Putamen (tissue), 1 donor: Measurements from ENCODE around the gene CCDC110.
"Not testable (repeated sequence)": the region's sequence is repeated elsewhere in the genome, so short reads cannot be mapped to it uniquely, and the experiment has no call there.

ENCODE experiments used
- DNase-seq: peaks from one replicate; pipeline ENCODE4 v3.0.0-alpha.2; 2016; ENCODE audit warnings: low spot score

The CCDC110 gene

DNA sequence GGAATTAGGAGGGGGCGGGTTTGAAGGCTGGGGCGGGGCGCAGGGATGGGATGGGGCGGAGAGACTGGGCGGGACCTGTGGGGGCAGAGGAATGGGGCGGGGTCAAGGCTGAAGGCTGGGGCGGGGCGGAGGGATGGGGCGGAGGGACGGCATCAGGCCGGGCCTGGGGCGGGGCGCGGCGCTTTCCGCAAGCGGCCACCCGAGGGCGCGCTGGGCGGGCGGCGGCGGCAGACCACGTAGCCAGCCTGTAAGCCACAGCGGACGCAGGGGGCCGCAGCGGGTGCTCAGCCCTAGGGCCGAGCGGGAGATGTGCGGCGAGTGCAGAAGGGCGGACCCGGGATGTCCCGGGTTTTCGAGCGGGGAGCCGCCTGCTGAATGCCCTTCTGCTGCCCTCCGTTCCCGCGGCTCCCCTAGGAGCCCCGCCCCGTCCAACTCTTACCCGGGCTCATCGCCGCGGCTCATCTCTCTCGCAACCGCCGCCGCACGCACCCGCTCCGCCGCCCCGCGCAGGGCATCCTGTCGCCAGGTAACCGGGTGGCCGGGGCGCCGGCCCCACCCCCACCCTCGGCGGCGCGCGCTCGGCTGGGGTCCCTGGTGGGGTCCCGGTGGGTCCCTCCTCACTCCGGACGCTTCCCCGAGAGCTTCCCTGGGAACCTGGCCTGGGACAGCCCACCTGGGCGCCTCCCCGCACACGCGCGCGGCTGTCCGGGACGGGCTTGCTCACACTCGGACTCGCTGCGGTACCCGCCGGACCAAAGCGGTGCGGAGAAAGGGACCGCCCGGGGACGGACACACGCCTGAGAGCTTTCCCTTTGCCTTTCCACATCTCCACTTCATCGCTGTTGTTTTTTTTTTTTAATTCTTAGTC lies at the start of gene CCDC110:
Gene CCDC110 (minus strand): TSS at position 499 of the 868 bp plus-strand sequence. CDS start 50 bp downstream, at position 449.
- DNase-seq, result peak; percentile 98

- DNase-seq, result no peak
These were observed 48.6 kb upstream of the CCDC110 start for GRCh38 chr4:185520119-185520518.

- no peak for DNase-seq
These were observed 47.0 kb upstream of the CCDC110 start for GRCh38 chr4:185518494-185518893.

- no peak for DNase-seq
These were observed 46.5 kb upstream of the CCDC110 start for GRCh38 chr4:185518069-185518468.

- no peak for DNase-seq
These were observed 43.7 kb upstream of the CCDC110 start for GRCh38 chr4:185515248-185515647.

- no peak for DNase-seq
These were observed 42.7 kb upstream of the CCDC110 start for GRCh38 chr4:185514182-185514697.

- no peak for DNase-seq
These were observed 42.1 kb upstream of the CCDC110 start for GRCh38 chr4:185513489-185514181.

- DNase-seq, result no peak
These were observed 41.0 kb upstream of the CCDC110 start for GRCh38 chr4:185512516-185512915.

- not testable (repeated sequence) for DNase-seq
These were observed 39.7 kb upstream of the CCDC110 start for GRCh38 chr4:185511243-185511642.

DNA sequence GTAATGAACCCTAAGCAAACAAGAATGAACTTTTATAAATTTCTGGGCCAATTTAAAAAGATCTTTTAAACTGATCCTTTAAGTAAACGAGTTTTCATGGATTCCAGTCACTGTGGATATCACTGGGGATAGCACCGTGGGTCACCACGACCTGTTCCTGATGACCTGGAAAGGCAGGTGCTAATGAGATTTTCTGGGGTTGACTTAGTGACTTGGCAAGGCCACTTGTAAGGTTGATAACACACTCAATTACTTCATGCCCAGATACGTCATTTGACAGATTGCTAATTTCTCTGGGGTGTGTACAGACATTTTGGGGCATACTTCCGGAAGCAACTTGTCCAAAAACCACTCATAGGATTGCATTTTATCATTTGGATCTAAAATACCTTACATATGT lies 39.3 kb upstream of the CCDC110 start:
- no peak for DNase-seq

DNA sequence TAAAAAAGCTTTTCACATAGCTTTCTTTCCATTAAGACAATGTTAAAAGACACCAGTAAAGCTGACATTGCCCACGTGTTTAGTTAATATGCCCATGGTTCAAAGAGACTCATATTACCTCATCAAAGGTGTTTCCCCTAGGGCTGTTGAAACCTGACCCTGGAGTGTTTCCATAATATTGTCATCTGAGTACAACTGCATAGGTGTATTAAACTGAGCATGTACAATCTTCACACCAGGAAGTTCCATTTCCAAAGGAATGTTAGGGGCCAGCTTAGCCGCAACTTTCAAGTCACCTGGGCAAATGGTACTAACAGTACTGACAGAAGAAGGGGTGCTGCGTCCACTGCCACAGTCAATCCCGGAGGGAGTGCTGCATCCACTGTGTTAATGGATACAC lies 36.6 kb upstream of the CCDC110 start:
- no peak for DNase-seq

GRCh38 chr4:185506422-185506821 lies 34.9 kb upstream of the CCDC110 start:
- no peak for DNase-seq

- DNase-seq, result no peak
These were observed 32.8 kb upstream of the CCDC110 start for GRCh38 chr4:185504098-185505047.

GRCh38 chr4:185502386-185502785 lies 30.9 kb upstream of the CCDC110 start:
- DNase-seq, result no peak

- DNase-seq, result no peak
These were observed 29.0 kb upstream of the CCDC110 start for GRCh38 chr4:185500576-185500975.

DNA sequence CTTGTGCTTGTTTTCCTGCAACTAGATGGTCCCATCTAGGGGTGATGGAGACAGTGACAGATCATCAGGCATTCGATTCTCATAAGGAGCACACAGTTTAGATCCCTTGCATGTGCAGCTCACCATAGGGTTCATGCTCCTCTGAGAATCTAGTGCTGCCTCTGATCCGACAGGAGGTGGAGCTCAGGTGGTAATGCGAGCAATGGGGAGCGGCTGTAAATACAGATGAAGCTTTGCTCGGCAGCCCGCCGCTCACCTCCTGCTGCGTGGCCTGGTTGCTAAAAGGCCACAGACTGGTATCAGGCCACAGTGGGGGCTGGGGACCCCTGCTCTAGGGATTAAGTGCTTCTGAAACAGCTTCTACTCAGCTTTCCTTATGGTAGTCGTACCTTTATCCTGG lies 28.5 kb upstream of the CCDC110 start:
- DNase-seq, result no peak

DNA sequence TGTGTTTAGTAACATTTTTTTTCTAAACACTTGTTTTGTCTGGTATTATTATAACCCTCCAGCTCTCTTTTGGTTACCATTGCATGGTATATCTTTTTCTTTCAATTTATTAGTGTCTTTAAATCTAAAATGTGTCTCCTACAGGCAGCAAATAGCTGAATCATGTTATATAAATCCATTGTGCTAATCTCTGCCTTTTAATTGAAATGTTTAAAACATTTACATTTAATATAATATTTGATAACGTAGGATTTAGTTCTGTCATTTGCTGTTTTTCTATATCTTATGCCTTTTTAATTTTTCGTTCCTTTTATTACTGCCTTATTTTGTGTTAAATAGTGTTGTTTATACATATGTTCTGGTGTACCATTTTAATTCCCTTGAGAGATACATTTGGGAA lies 17.1 kb upstream of the CCDC110 start:
- DNase-seq, result no peak

GRCh38 chr4:185481401-185481800 lies 9.9 kb upstream of the CCDC110 start:
- no peak for DNase-seq

DNA sequence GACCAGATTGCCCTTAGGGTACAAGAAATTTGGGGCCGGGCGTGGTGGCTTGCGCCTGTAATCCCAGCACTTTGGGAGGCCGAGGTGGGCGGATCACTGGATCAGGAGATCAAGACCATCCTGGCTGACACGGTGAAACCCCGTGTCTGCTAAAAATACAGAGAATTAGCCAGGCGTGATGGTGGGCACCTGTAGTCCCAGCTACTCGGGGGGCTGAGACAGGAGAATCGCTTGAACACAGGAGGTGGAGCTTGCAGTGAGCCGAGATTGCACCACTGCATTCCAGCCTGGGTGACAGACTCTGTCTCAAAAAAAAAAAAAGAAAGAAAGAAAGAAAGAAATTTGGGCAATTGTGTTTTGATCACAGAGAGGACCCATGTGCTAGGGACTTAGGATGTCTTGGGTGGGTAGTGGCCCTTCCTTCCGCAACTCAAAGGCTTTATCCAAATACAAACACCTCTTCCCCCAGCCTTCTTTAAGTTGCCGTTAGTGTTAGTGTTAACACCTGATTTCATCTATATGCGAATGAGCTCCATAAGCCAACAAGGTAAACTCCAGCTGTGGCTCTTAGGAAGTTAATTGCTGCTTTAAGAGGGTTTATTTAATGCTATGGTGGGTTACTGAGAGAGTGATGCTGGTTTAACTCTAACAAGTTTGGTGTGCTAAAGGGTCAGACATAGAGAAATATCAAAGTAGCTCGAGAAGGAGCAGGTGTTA lies 8.6 kb upstream of the CCDC110 start:
- DNase-seq, result no peak

DNA sequence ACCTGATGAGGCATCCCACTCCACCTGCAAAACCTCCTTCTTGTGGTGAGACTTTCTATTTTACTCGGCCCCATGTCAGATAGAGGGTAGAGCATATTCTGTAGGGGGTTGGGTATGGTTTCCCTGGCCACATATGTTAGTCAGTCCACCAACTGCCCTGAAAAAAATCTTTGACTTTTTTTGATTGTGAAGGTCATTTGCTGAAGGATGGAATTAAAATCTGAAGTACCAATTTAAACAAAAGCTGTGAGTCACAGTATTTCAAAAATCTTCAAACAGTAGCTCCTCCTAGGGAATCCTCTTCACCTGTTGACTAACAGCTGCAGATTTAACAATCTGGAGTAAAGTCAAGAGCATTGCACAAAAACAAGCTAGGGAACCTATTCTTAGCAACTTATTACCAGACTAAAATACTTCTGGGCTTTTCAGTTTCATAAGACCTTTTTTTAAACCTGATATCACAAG lies 8.0 kb upstream of the CCDC110 start:
- DNase-seq, result no peak

DNA sequence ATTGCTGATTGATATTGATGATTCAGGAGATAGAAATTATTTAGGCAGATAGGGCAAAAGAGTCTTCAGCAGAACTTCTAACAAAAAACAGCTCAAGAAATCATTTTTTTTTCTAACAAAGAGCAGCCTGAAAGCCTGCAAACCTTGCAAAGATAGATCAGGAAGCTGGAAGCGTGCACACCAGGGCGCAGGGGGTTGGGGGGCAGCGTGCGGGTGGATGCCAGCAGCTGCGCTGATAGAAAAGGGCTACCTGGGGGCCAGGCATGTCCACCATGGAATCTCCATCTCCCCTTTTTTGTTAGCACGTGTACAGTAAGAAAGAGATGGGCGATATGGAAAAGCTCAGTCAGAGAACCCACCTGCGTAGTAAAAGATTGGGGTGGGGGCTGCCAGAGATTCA lies 1.7 kb upstream of the CCDC110 start:
- DNase-seq, result no peak
